Parietal lobe (tissue), 1 donor: ENCODE results near the gene SERPINB13. TPM values are rescaled to one million over a fixed set of nuclear protein-coding genes. Genes with fewer than 3 reads are reported as not detected.

ENCODE experiments used
- total RNA-seq: library from RNA; depleted of rRNA; stranded (reverse); fragments of >200 nt; gene quantifications from one replicate; pipeline ENCODE4 v1.2.3, GENCODE V29; 2014

SERPINB13 gene
- not detected for total RNA-seq

GRCh38 chr18:63586966-63587365 lies at the start of gene SERPINB13:
Gene SERPINB13 (plus strand): TSS chr18:63587343. CDS start chr18:63588668, 1,325 bp downstream.

GRCh38 chr18:63542069-63542468 lies 45.1 kb upstream of the SERPINB13 start, which contains the start of gene SERPINB12:
Gene SERPINB12 (plus strand): TSS chr18:63542369. CDS start chr18:63556160, 13,791 bp downstream.

GRCh38 chr18:63644142-63644541 lies 57.0 kb downstream of the SERPINB13 start, which contains the start of gene SERPINB4:
Gene SERPINB4 (minus strand): TSS chr18:63644256. CDS start chr18:63643577, 679 bp downstream.

Other genes with a start within 250 kb of the SERPINB13 start
- 15.3 TPM for gene KDSR, start 220.1 kb upstream of the SERPINB13 start, total RNA-seq
- gene VPS4B, start 164.9 kb upstream of the SERPINB13 start, total RNA-seq: 32.6 TPM
- gene SERPINB5, start 110.4 kb upstream of the SERPINB13 start, total RNA-seq: not detected
- gene SERPINB12, start 45.0 kb upstream of the SERPINB13 start, total RNA-seq: not detected
- gene SERPINB4, start 56.9 kb downstream of the SERPINB13 start, total RNA-seq: not detected
- gene SERPINB3, start 74.5 kb downstream of the SERPINB13 start, total RNA-seq: not detected
- gene SERPINB11, start 115.6 kb downstream of the SERPINB13 start, total RNA-seq: not detected
- not detected for gene SERPINB7, start 188.1 kb downstream of the SERPINB13 start, total RNA-seq